Hepatocyte (in vitro differentiated cells): ENCODE measurements around the gene TCEAL1.

Experiments
- EZH2 ChIP-seq: fragments of 200-600 bp; sonication (generic); IDR thresholded peaks from 2 replicates; pipeline ENCODE4 v1.6.1; 2016; ENCODE audit warnings: antibody characterized with exemption, mild to moderate bottlenecking, borderline replicate concordance
- TF ChIP-seq, protein P1 (sequence below): fragments of 200-600 bp; sonication (generic); IDR thresholded peaks from 2 replicates; pipeline ENCODE4 v1.5.1; 2016; ENCODE audit warnings: antibody characterized with exemption, mild to moderate bottlenecking; ENCODE audit not compliant: poor library complexity

DNA sequence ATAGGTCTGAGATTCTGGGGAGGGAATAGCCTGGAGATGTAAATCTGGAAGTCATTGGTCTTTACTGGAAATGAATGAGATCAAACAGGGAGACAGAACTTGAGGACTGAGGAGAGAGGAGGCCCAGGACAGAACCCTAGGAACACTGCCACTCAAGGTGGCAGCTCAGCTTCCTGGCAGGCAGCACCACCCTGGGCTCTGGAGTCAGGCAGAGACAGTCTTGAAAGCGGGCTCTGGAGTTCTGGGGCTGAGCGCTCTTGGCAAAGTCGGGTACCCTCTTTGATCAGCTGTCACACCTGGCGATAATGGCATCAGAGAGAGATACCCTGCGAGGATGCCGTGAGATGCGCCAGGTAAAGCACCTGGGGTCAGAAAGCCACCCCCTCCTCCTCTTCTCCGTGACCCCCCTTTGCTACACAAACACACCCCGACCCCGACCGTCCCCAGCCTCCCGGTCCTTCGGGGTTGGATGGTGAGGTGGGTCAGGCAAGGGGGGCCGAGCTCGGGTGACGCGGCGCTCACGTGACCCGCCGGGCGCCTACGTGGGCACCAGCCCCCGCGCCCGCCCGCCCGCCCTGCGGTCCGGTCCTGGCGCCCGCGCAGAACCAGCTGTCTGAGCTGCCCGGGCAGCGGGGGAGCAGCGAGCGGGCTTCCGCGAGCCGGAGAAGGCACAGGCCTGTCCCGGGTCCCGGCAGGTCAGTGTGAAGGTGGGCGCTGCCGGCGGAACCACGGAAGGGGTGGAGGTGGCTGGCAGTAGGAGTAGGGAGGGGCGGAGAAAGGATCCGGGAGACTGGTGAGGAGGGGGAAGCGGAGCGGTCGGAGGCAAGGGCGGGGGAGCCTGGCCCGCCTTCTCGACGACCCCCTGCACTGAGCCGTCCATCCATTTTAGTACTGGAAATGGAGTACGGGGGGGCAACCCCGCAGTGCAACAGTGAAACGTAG, 21.1 kb upstream of the TCEAL1 start, which contains the start of gene TCEAL3:
- TF ChIP-seq, protein P1, sequence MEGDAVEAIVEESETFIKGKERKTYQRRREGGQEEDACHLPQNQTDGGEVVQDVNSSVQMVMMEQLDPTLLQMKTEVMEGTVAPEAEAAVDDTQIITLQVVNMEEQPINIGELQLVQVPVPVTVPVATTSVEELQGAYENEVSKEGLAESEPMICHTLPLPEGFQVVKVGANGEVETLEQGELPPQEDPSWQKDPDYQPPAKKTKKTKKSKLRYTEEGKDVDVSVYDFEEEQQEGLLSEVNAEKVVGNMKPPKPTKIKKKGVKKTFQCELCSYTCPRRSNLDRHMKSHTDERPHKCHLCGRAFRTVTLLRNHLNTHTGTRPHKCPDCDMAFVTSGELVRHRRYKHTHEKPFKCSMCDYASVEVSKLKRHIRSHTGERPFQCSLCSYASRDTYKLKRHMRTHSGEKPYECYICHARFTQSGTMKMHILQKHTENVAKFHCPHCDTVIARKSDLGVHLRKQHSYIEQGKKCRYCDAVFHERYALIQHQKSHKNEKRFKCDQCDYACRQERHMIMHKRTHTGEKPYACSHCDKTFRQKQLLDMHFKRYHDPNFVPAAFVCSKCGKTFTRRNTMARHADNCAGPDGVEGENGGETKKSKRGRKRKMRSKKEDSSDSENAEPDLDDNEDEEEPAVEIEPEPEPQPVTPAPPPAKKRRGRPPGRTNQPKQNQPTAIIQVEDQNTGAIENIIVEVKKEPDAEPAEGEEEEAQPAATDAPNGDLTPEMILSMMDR: no peak
- no peak for TF ChIP-seq EZH2
